ENCODE data around the gene IFITM10.

DNA sequence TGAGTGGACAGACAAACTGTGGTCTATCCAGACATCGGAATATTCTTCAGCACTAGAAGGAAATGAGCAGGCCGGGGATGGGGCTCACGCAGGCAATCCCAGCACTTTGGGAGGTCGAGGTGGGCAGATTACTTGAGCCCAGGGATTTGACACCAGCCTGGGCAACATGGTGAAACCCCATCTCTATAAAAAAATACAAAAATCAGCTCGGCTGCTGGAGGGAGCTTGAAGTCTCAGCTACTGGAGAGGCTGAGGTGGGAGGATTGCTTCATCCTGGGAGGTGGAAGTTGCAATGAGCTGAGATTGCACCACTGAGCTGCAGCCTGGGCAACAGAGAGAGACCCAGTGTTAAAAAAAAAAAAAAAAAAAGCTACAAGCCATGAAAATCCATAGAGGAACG is 21.3 kb upstream of the IFITM10 start:
- TF ChIP-seq, protein P1, sequence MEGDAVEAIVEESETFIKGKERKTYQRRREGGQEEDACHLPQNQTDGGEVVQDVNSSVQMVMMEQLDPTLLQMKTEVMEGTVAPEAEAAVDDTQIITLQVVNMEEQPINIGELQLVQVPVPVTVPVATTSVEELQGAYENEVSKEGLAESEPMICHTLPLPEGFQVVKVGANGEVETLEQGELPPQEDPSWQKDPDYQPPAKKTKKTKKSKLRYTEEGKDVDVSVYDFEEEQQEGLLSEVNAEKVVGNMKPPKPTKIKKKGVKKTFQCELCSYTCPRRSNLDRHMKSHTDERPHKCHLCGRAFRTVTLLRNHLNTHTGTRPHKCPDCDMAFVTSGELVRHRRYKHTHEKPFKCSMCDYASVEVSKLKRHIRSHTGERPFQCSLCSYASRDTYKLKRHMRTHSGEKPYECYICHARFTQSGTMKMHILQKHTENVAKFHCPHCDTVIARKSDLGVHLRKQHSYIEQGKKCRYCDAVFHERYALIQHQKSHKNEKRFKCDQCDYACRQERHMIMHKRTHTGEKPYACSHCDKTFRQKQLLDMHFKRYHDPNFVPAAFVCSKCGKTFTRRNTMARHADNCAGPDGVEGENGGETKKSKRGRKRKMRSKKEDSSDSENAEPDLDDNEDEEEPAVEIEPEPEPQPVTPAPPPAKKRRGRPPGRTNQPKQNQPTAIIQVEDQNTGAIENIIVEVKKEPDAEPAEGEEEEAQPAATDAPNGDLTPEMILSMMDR (IDR thresholded peaks at IDR 0.05) = no peak
- TF ChIP-seq EZH2 (IDR thresholded peaks at IDR 0.05; ENCODE audit: borderline replicate concordance, insufficient read depth, low read depth, low read length, poor library complexity, severe bottlenecking) = no peak

All from B cell (primary cell).